K562 (cell line): ENCODE data around the gene CDR2L. TPM values are rescaled to one million over a fixed set of nuclear protein-coding genes. Genes with fewer than 3 reads are reported as not detected.

ENCODE experiments used
- HNRNPLL ChIP-seq: fragments of 200-400 bp; formaldehyde crosslinking; IDR thresholded peaks from 2 replicates; pipeline ENCODE4 v1.6.1; 2017; ENCODE audit warnings: low read length, low read depth, mild to moderate bottlenecking; ENCODE audit not compliant: poor library complexity, severe bottlenecking
- MTF1 ChIP-seq: fragments of 250-450 bp; sonication (Bioruptor Pico); IDR thresholded peaks from 2 replicates; pipeline ENCODE4 v1.9.0; 2021; ENCODE audit warnings: moderate library complexity, mild to moderate bottlenecking, inconsistent platforms, borderline replicate concordance
- ZEB2 ChIP-seq: fragments of 450-650 bp; IDR thresholded peaks from 2 replicates; pipeline ENCODE4 v1.6.1; 2016
- polyA plus RNA-seq, 8 experiments: library from polyadenylated mRNA; depleted of rRNA in 4 of 8; stranded (reverse) in 5 of 8; unstranded in 3 of 8; fragments of >200 nt; fragmentation: Nextera tagmentation in 2 of 8; fragmentation: Illumina TruSeq in 1 of 8; extraction: Ambion mirVana in 2 of 8; extraction: Trizol in 1 of 8; gene quantifications; 2 replicates each; pipeline versions ENCODE4 v1.2.1 to v1.2.3, GENCODE V29; 2011 to 2014; ENCODE audit warnings: inconsistent platforms in 1 of 8, missing spikeins in 1 of 8
- total RNA-seq, 7 experiments: library from RNA; depleted of rRNA in 6 of 7; stranded (reverse); fragments of >200 nt in 6 of 7; fragmentation: Illumina TruSeq in 2 of 7; extraction: Trizol in 2 of 7; gene quantifications; 2 replicates each; pipeline versions ENCODE4 v1.2.1 to v1.2.3, GENCODE V29; 2011 to 2021; ENCODE audit warnings: low replicate concordance in 1 of 7
- TF ChIP-seq, protein P1 (sequence below): fragments of 200-600 bp; sonication (generic); IDR thresholded peaks from one replicate; pipeline ENCODE4 v1.6.1; 2012; ENCODE audit warnings: mild to moderate bottlenecking, low read depth, low read length, inconsistent platforms
- TF ChIP-seq, protein P2 (sequence below): fragments of 200-800 bp; sonication (Bioruptor generic); IDR thresholded peaks from 2 replicates; pipeline ENCODE4 v1.6.1; 2017; ENCODE audit warnings: missing genetic modification characterization, missing compliant biosample characterization
- TF ChIP-seq, protein P3 (sequence below), 3 experiments: fragments of 200-800 bp in 1 of 3; fragments of 250-450 bp in 1 of 3; fragments of 450-650 bp in 1 of 3; sonication (Bioruptor Pico) in 1 of 3; sonication (Bioruptor generic) in 1 of 3; formaldehyde crosslinking in 1 of 3; IDR thresholded peaks; 2 replicates each; pipeline versions ENCODE4 v1.6.1 to v1.8.0; 2016 to 2022; ENCODE audit warnings: mild to moderate bottlenecking in 2 of 3, missing genetic modification characterization in 2 of 3, missing compliant biosample characterization in 1 of 3, moderate library complexity in 1 of 3
- TF ChIP-seq, protein P4 (sequence below): fragments of 450-650 bp; IDR thresholded peaks from 2 replicates; pipeline ENCODE4 v1.6.1; 2018; ENCODE audit warnings: mild to moderate bottlenecking, low read depth; ENCODE audit not compliant: partially characterized antibody

Gene CDR2L
- total and polyA plus RNA-seq, 9 of the 15 experiments (the other 6 are each of a cell fraction or from before 2014, with no cell fraction given) = 2.7 to 16.0 (median 7.3) TPM

DNA sequence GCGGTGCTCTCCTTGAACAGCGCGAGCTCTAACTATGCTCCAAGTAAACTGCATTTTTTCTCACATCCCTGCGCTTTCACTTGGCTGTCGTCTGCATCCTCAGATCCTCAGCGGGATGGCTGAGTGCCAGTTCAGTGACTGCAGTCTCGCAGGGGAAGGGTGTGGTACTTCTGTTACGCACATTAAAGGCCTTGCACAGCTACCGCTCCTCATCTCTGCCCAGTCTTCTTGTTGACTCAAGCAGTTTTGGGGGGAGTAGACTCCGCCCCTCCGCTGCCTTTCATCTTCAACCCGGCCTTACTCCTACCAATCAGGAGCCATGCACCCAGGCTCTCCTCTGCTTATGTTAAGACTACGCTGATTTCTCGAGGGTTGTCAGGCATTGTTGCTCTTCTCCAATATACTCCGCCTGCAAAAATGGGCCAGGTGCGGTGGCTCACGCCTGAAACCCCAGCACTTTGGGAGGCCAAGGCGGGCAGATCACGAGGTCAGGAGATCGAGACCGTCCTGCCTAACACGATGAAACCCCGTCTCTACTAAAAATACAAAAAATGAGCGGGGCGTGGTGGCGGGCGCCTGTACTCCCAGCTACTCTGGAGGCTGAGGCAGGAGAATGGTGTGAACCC, 49.3 kb downstream of the CDR2L start (continued):
- TF ChIP-seq, protein P1, sequence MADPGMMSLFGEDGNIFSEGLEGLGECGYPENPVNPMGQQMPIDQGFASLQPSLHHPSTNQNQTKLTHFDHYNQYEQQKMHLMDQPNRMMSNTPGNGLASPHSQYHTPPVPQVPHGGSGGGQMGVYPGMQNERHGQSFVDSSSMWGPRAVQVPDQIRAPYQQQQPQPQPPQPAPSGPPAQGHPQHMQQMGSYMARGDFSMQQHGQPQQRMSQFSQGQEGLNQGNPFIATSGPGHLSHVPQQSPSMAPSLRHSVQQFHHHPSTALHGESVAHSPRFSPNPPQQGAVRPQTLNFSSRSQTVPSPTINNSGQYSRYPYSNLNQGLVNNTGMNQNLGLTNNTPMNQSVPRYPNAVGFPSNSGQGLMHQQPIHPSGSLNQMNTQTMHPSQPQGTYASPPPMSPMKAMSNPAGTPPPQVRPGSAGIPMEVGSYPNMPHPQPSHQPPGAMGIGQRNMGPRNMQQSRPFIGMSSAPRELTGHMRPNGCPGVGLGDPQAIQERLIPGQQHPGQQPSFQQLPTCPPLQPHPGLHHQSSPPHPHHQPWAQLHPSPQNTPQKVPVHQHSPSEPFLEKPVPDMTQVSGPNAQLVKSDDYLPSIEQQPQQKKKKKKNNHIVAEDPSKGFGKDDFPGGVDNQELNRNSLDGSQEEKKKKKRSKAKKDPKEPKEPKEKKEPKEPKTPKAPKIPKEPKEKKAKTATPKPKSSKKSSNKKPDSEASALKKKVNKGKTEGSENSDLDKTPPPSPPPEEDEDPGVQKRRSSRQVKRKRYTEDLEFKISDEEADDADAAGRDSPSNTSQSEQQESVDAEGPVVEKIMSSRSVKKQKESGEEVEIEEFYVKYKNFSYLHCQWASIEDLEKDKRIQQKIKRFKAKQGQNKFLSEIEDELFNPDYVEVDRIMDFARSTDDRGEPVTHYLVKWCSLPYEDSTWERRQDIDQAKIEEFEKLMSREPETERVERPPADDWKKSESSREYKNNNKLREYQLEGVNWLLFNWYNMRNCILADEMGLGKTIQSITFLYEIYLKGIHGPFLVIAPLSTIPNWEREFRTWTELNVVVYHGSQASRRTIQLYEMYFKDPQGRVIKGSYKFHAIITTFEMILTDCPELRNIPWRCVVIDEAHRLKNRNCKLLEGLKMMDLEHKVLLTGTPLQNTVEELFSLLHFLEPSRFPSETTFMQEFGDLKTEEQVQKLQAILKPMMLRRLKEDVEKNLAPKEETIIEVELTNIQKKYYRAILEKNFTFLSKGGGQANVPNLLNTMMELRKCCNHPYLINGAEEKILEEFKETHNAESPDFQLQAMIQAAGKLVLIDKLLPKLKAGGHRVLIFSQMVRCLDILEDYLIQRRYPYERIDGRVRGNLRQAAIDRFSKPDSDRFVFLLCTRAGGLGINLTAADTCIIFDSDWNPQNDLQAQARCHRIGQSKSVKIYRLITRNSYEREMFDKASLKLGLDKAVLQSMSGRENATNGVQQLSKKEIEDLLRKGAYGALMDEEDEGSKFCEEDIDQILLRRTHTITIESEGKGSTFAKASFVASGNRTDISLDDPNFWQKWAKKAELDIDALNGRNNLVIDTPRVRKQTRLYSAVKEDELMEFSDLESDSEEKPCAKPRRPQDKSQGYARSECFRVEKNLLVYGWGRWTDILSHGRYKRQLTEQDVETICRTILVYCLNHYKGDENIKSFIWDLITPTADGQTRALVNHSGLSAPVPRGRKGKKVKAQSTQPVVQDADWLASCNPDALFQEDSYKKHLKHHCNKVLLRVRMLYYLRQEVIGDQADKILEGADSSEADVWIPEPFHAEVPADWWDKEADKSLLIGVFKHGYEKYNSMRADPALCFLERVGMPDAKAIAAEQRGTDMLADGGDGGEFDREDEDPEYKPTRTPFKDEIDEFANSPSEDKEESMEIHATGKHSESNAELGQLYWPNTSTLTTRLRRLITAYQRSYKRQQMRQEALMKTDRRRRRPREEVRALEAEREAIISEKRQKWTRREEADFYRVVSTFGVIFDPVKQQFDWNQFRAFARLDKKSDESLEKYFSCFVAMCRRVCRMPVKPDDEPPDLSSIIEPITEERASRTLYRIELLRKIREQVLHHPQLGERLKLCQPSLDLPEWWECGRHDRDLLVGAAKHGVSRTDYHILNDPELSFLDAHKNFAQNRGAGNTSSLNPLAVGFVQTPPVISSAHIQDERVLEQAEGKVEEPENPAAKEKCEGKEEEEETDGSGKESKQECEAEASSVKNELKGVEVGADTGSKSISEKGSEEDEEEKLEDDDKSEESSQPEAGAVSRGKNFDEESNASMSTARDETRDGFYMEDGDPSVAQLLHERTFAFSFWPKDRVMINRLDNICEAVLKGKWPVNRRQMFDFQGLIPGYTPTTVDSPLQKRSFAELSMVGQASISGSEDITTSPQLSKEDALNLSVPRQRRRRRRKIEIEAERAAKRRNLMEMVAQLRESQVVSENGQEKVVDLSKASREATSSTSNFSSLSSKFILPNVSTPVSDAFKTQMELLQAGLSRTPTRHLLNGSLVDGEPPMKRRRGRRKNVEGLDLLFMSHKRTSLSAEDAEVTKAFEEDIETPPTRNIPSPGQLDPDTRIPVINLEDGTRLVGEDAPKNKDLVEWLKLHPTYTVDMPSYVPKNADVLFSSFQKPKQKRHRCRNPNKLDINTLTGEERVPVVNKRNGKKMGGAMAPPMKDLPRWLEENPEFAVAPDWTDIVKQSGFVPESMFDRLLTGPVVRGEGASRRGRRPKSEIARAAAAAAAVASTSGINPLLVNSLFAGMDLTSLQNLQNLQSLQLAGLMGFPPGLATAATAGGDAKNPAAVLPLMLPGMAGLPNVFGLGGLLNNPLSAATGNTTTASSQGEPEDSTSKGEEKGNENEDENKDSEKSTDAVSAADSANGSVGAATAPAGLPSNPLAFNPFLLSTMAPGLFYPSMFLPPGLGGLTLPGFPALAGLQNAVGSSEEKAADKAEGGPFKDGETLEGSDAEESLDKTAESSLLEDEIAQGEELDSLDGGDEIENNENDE = no peak
- peak; percentile 37 for TF ChIP-seq HNRNPLL
- TF ChIP-seq, protein P2, sequence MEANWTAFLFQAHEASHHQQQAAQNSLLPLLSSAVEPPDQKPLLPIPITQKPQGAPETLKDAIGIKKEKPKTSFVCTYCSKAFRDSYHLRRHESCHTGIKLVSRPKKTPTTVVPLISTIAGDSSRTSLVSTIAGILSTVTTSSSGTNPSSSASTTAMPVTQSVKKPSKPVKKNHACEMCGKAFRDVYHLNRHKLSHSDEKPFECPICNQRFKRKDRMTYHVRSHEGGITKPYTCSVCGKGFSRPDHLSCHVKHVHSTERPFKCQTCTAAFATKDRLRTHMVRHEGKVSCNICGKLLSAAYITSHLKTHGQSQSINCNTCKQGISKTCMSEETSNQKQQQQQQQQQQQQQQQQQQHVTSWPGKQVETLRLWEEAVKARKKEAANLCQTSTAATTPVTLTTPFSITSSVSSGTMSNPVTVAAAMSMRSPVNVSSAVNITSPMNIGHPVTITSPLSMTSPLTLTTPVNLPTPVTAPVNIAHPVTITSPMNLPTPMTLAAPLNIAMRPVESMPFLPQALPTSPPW (CRISPR knock-in tag) = peak; percentile 52
- TF ChIP-seq, protein P3, sequence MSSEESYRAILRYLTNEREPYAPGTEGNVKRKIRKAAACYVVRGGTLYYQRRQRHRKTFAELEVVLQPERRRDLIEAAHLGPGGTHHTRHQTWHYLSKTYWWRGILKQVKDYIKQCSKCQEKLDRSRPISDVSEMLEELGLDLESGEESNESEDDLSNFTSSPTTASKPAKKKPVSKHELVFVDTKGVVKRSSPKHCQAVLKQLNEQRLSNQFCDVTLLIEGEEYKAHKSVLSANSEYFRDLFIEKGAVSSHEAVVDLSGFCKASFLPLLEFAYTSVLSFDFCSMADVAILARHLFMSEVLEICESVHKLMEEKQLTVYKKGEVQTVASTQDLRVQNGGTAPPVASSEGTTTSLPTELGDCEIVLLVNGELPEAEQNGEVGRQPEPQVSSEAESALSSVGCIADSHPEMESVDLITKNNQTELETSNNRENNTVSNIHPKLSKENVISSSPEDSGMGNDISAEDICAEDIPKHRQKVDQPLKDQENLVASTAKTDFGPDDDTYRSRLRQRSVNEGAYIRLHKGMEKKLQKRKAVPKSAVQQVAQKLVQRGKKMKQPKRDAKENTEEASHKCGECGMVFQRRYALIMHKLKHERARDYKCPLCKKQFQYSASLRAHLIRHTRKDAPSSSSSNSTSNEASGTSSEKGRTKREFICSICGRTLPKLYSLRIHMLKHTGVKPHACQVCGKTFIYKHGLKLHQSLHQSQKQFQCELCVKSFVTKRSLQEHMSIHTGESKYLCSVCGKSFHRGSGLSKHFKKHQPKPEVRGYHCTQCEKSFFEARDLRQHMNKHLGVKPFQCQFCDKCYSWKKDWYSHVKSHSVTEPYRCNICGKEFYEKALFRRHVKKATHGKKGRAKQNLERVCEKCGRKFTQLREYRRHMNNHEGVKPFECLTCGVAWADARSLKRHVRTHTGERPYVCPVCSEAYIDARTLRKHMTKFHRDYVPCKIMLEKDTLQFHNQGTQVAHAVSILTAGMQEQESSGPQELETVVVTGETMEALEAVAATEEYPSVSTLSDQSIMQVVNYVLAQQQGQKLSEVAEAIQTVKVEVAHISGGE (CRISPR knock-in tag; IDR thresholded peaks at IDR 0.05) = no peak; a peak in 1 of 6 replicates
- TF ChIP-seq ZEB2 = 0 out of 2 replicates have a peak, but pooled peaks have one; percentile 37
- TF ChIP-seq MTF1 = no peak
- TF ChIP-seq, protein P4, sequence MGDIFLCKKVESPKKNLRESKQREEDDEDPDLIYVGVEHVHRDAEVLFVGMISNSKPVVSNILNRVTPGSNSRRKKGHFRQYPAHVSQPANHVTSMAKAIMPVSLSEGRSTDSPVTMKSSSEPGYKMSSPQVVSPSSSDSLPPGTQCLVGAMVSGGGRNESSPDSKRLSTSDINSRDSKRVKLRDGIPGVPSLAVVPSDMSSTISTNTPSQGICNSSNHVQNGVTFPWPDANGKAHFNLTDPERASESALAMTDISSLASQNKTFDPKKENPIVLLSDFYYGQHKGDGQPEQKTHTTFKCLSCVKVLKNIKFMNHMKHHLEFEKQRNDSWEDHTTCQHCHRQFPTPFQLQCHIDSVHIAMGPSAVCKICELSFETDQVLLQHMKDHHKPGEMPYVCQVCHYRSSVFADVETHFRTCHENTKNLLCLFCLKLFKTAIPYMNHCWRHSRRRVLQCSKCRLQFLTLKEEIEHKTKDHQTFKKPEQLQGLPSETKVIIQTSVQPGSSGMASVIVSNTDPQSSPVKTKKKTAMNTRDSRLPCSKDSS = no peak
